Hematopoietic multipotent progenitor cell (in vitro differentiated cells): ENCODE results near the gene AP2B1. TPM values are rescaled to one million over a fixed set of nuclear protein-coding genes. Genes with fewer than 3 reads are reported as not detected.

Experiments
- DNase-seq, 3 donors: peaks; one replicate each; pipeline ENCODE4 v3.0.0-alpha.2; 2011 to 2015; ENCODE audit warnings: low read depth in 2 of 3, low spot score in 2 of 3
- total RNA-seq: library from RNA; depleted of rRNA; stranded (reverse); fragments of >200 nt; gene quantifications from one replicate; pipeline ENCODE4 v1.2.3, GENCODE V29; 2012

The AP2B1 gene
- total RNA-seq, 1 donor: 75.9 TPM

DNA sequence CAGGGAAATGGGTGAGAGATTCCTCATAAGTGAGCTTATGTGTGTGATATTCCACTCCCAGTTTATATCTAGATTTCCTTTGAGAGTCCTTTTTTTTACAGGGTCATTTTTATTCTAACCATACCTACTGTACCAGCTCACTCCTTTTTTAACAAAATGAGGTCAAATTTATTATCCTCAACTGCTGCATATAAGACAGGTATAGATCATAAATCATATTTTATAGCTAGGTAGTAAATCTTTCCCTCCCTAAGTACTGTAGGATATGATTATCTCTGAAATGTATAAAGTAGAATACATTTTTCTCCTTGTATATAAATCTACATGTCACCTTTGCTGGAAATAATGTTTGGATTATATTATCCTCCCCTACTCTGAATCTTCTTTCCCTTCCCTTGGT lies 31.5 kb downstream of the AP2B1 start:
- DNase-seq: no peak

- DNase-seq: no peak
These were observed 34.6 kb downstream of the AP2B1 start for GRCh38 chr17:35621768-35622167.

- no peak for DNase-seq
These were observed 40.3 kb downstream of the AP2B1 start for GRCh38 chr17:35627417-35627816.

DNA sequence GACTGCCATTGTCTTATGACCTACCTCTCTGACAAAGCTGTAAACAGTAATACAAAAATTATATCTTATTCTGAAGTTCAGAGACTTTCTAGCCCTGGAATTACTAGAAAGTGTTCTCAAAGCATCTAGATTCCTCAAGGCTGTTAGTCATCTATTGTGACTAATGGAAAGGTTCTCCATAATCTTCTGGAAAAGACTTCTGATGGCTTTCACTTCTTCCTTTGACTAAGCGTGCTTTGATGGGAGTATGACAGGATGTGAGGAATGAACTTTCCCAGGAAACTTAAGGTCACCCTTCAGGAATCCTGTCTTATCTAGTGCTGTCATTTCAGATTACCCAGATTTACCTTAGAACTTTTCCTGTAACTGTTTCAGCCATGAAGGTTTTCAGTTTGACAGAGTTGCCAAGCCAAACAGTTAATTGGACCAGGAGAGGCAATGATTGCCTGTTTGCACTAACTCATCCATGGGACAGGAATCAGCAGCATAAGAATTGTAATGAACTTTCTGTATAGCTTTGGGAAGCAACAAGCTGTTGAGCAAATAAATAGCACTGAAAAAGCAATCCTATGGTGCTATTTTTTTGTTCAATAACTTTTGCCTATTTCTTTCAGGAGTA lies 43.5 kb downstream of the AP2B1 start:
- DNase-seq: no peak

- DNase-seq: no peak
These were observed 53.9 kb downstream of the AP2B1 start for GRCh38 chr17:35641032-35641431.

GRCh38 chr17:35645923-35646322 lies 58.8 kb downstream of the AP2B1 start:
- DNase-seq: no peak

DNA sequence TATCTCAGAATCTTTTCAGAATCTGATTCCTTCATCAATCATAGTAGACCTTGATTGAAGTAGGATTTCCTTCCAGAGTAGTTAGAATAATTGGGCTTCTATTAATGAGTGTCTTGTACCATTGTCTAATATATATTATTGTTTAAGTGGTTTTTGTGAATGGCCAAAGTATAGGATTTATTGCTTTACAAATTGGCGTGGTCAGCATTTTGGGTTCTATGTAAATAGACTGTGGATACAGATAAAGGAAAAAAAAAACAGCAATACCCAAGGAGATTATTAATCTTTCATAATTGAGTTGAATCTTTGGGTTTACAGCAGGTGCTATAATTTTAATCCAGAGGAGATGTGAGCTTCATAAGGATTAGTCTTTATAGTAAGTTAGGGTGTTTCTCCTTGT lies 64.3 kb downstream of the AP2B1 start:
- DNase-seq: no peak

- no peak for DNase-seq
These were observed 66.7 kb downstream of the AP2B1 start for GRCh38 chr17:35653619-35654361.

GRCh38 chr17:35655303-35655702 lies 68.2 kb downstream of the AP2B1 start:
- DNase-seq: no peak

DNA sequence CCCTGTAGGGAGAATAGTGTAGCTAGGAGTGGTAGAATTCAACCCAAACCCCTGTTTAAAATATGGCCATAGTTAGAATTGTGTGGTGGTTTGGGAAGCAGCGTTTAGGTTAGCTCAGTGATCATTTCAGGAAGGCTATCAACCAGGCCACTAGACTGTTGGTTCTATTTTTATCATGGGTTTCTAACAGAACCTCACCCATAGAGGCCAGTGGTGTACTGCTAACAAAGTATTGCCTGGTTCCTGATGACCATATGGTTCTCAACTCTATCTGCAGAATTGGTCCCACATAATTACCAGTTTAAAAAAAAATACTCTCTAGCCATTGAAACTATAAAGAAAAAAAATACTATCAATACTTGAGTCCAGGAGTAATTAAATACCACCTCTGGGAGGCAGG lies 73.8 kb downstream of the AP2B1 start:
- no peak for DNase-seq

DNA sequence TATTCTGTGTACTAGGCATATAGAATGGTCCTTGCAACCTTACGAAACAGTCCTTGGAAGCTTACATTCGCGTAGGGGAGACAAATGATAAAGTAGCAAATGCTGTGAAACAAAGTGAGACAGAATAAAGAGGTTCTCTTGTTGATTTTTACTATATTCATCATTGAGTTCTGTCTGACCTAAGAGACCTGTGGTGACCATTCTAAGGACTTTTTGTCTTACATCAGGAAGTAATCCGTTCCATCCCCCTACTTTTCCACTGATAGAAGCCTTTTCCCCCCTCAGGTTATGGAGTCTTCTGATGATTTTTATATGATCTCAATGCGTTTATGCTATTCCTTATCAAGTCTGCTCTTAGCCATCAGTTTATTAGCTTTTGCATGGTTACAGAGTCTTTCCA lies 77.6 kb downstream of the AP2B1 start:
- DNase-seq: no peak

DNA sequence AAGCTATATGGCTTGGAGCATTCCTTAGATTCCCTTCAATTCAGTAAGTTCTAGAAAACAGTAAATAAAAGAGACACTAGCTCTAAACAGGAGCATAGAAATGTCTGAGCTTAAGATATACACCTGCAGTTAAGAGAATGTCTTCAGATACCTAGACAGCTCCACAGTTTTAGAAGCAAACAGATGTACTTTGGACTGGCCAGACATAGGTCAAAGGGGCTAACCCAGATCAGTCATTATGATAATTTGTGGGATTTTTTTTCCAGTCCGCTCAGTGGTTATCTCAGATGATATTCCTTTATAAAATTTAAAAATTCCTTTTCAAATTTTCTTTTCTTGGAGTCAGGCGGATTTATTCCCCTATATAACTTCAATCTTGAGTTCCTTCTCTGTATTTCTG lies 78.5 kb downstream of the AP2B1 start:
- DNase-seq: no peak

DNA sequence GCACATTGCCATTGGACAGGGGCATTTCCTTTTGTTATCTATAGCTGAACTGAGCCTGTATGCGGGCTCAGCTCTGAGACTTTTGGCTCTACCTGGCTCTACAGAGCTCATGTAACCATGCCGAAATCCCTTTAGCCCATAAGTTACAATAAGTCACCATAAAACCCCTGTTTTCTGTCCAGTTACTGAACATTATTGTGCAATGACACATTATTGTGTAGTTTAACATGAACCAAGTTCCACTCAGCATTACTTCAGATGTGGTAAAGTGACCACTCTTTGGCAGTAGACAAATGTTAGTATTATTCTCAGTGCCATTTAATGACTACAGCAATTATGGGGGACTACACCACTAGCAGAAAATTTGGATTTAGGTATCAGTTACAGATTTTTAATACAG lies 78.9 kb downstream of the AP2B1 start:
- no peak for DNase-seq

DNA sequence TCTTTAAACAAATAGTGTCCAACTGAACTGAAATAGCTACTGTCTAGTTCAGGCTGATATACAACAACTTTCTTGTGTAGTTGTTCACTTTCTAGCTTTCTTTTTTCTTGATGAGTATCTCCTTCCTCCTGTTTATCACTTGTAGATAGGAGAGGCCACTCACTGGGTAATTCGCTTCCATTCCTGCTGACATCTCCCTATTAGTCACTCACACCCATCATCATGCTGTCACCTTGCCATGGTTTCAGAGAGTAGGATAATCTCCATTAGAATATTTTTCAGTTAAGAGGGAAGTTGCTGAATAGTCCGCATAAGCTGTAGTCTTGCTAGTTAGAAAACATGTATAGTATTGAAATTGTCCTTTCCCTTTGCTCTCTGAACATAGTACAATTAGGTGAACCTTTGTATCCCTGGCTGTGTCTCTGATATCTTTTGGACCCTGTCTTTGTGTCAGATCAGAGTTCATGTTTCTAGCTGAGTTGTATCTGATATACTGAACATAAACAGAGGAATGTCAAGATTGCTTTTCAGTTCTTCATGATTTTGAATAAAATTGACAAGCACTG lies 79.9 kb downstream of the AP2B1 start:
- DNase-seq: no peak

- DNase-seq: no peak
These were observed 81.7 kb downstream of the AP2B1 start for GRCh38 chr17:35668802-35669201.

- no peak for DNase-seq
These were observed 87.4 kb downstream of the AP2B1 start for GRCh38 chr17:35674552-35674951.

DNA sequence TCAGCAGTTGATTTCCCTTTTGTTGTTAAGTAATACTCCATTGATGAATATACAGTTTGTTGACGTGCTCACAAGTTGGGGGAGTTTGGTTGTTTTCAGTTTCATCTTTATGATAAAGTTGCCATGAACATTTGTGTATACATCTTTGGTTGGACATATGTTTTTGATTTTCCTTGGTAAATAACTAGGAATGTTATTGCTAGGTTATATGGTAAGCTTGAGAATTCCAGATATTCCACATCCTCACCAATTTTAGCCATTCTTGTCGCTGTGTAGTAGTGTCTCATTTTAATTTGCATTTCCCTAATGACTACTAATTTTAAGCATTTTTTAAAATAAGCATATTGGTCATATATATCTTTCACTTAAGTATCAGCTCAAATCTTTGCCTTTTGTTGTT lies 89.3 kb downstream of the AP2B1 start:
- DNase-seq: no peak

- no peak for DNase-seq
These were observed 92.0 kb downstream of the AP2B1 start for GRCh38 chr17:35679007-35679682.

DNA sequence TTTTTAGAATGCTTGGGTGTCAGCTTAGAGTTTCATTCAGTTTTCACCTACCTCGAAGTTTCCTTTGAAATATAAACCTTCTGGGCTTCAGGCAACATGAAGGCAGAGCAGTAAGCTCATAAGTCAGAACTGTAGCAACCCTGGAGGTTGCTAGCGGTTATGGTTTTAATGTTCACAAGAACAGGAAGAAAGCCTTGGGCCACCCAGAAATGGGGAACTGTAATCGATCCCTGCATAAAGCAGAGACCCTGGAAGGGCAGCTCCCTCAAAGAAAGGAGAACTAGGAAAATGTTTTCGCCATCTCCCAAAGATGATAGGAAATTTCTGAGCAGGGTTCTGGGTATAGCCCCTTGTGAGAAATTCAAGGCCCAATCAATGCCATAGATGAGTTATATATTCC lies 96.5 kb downstream of the AP2B1 start:
- no peak for DNase-seq

- no peak for DNase-seq
These were observed 97.1 kb downstream of the AP2B1 start for GRCh38 chr17:35684055-35684802.
